HG03045 (cell line): ENCODE measurements around the gene ZNF407.
A peak's percentile ranks its signal among the peaks of the same experiment; 100 is the strongest.

Experiments
- ATAC-seq: cut with Tn5 transposase; IDR thresholded peaks from one replicate; pipeline ENCODE4 v1.9.1; 2021; ENCODE audit warnings: mild to moderate bottlenecking, moderate library complexity; ENCODE audit not compliant: unreplicated experiment

ZNF407 gene

GRCh38 chr18:74818516-74819175 lies 221.0 kb downstream of the ZNF407 start:
- no peak for ATAC-seq

GRCh38 chr18:74819433-74820059 lies 221.9 kb downstream of the ZNF407 start:
- peak; percentile 67 for ATAC-seq

DNA sequence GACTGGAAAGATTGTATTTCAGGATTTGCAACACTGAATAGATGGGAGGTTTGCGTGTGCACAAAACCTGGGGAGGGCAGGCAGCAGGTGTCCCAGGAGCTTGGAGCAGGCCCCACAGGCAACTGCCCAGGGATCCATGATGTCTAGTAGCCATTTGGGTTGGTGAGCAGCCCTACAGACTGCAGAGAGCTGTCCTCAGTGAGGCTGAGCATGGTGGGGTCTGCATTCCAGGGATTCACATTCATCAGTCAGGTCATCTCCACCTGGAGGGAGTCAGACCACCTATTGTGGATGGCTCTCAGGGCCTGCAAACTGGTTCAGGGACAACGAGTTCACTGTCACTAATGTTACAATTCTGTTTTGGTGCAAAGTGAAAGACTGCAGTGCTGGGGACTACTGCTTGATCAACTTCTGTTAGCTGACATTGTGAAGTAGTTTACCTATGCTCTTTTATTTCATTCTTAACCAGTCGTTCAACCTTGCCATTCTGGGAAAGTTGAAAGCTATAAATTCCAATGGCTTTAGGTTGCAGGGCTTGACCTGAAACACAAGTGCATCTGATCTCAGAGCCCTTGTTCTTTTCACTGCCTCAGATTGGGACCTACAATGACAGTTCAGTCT lies 222.6 kb downstream of the ZNF407 start:
- no peak for ATAC-seq

DNA sequence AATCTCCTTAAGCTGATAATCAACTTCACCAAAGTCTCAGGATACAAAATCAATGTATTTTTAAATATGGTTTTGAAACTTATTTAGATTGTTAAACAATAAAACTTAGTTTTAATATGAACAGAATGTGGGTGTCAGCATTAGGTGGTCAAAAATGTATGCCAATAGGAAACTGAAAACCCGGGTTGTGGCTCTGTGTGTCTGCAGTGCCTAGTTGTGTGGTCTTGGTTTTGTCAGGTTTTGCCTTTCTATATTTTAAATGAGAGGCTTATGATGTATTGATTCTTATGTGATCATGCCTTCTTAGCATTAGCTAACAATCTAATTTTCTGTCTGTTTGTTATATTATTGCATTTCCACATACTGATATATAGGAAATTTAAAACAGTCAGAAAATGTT lies 227.8 kb downstream of the ZNF407 start:
- ATAC-seq: no peak

DNA sequence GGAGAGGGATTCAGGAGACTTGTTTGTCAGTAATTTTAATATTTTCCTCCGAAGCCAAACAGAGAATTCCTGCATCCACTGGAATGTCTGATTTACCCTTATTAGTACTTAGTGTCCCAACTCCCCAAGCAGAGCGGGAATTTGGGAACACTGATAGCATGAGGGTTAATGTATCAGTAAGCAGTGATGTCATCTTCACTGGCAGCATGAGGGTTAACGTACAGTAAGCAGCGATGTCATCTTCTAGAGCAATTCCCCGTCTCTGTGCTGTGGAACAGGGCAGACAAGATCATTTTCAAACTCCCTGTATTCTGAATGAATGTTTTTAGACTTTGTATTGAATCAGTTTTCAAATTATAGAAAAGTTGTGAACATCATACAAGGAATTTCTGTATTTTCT lies 228.9 kb downstream of the ZNF407 start:
- ATAC-seq: no peak

DNA sequence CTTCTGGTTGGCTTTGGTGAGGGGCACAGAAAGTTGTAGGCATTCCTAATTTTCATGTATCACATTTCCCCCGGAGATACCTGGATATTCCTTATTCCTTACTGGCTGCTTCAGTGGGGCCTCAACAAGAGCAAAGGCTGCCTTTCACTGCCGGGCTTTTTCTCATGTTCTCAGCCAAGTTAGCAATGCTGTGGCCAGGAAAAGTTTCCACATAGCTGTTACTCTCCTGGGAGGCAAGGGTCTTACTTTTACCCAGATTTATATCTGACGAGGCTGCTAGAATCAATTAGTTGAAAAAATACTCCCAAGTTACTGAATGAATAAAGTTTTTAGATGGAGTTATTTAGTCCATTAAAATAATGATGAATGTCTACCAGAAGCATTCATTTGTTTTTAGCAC lies 230.5 kb downstream of the ZNF407 start:
- ATAC-seq: no peak

GRCh38 chr18:74831571-74832250 lies 234.0 kb downstream of the ZNF407 start:
- no peak for ATAC-seq

GRCh38 chr18:74832381-74832780 lies 234.7 kb downstream of the ZNF407 start:
- ATAC-seq: no peak

DNA sequence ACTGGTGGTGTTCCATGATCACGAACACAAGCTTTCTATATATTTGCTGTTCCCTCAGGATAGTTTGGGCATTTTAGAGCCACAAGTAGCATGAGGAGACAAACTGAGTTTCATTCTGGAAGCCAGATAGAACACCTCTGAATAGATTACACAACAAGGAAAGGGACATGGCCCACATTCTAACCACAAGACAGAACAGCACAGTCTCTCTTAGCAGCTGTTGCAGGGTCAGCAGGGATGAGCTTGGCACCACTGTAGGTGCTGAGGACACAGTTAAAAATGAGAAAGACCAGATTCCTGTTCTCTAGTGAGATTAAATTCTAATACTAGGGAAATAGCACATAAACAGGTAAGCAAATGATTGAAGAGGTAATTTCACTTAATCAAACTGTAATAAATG lies 235.3 kb downstream of the ZNF407 start:
- ATAC-seq: no peak

DNA sequence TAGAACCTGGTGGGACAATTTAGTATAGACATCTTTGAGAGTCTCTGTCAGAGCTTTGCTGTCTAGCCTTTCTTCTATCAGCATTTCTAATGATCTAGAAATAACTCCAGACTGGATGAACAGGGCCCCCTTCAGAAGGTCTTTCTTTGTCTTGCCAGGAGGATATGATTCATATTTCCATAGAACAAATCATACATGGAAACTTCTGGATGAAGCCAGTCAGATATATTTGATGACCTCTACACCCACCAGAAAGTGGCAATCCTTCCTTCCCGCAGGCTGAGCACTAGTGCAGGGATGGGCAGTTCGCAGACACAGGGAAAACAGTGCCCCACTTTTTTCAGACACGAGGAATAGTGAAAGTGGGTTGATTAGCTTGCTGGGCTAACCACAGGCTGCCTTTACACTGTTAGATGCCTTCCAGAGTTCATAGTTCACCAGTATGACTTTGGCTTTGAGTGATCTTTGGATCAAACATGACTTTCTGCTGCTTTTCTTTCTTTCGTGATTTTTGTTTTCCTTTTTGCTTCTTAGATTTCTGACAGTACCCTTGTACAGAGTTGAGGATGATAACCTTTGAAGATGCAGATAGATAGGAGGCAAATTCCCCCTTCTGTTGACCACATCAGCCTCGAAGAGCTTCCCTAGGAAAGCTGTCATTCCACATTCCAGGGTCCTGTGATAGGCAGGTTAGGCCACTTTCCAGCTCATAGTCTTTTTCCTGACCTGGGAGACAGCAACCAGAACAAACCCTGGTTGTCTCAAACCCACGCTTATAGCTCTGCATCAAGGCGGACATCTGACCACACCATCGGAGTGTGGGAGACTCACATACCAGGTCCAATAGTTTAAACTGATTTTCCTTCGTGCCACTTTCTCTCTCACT lies 237.0 kb downstream of the ZNF407 start:
- ATAC-seq: no peak

DNA sequence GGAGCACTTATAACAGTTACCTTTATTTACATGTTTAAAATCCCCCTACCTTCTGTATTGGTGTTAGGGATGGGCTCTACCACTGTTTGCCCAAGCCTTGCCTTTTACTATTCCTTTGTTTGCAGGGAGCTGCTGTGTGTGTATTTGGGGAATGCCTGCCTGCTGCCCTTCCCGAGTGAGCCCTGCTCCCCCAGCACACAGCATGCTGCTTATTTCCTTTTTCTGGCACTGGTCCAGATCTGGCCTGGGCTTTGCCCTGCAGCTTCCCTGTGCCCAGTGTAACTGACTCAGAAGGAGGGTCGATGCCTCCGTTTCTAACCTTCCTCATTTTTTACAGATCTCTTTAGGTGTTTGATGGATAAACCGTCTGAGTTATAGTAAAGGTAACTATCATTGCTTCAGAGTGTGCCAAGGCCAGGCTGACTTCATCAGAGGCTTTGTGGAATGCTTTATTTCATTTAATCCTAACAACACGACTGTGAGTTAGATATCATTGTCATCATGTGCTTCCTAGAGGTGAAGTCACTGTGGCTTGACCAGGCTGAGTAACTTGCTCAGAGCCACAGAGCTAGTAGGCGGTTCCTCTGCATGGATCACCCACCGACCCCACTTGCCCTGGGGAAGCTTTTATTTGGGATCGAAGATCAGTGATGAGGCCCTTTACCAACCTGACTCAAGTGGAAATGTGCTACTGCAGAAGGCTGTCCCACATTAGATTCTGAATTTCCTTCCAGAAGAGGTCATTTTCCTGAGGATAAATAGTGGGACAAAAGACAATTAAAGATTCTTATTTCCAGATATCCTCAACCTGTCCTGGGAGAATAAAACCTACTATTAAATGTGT lies 238.8 kb downstream of the ZNF407 start:
- ATAC-seq: no peak

DNA sequence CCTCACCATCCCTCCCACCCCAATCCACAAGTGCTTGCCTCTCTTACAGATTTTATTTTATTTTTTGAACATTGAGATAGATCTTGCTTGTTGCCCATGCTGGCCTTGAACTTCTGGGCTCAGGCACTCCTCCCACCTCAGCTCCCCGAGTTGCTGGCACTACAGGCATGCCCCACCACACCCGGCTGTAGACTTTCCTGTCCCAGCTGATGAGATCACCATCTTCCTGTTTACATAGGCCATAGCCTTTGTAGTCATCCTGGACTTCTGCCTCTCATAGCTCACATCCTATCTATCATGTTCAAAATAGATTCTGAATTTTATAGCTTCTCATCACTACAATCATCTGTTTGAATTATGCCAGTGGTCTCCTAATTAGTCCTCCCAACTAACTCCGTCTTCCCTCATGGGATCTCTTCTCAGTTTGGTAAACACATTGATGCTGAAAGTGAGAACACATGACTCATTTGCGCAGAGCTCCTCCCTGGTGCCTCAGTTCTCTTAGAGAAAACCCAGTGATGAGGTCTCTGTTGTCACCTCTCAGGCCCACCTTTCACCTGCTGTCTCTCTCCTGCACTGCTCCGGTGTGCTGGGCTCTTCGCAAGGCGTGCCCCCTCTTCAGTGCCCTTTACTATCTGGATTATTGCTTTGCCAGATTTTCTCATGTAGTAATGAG lies 243.0 kb downstream of the ZNF407 start:
- no peak for ATAC-seq

DNA sequence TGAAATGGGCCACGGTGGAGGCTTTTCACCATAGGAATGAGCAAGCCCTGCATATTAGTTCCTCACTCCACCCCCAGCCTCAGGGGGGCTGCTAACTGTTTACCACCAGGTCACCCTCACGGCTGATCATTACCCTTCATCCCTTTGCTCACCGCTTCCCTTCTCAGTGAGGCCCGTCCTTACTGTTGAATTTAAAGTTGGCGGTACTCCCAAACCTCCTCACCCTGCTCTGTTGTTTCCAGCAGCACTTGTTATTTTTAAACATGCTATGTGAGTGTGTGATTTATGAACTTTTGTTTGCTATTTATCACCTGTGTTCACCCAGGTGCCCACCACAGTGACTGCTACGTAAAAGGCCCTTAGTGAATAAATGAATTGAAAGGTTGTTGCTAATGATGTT lies 243.6 kb downstream of the ZNF407 start:
- no peak for ATAC-seq

GRCh38 chr18:74849301-74849700 lies 251.6 kb downstream of the ZNF407 start:
- no peak for ATAC-seq

DNA sequence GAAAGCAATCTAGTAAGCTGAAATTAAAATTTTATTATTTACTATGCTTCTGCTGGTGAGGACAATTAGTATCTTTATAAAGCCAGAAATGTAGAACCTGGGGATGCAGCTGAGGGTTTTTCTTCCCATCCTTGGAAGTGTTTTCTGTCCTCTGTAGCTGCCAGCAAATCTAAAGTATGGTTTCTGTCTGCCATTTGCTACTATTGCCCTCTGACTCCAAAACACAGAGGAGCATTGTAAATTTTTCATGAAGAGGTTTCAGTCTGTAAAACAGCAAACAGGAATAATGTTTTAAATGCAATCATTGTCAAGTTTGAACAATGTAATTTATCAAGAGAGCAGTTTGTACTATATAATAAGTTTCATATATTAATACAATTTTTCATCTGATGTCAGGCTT lies 258.8 kb downstream of the ZNF407 start:
- no peak for ATAC-seq

GRCh38 chr18:74856928-74857327 lies 259.3 kb downstream of the ZNF407 start:
- no peak for ATAC-seq

DNA sequence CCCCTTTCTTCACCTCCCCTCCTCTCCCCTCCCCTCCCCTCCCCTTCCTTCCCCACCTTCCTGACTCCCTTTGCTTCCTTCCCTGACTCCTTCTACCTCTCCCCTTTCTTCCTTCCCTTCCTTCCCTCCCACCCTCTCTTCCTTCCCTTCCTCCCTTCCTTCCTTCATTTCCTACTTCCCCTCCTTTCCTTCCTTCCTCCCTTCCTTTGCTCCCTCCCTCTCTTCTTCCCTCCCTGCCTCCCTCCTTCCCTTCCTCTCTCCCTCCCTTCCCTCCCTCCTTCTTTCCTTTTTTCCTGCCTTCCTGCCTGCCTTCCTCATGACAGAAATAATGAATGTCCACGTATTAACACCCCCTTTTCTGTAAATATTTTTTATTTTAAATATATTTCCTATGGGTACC lies 260.2 kb downstream of the ZNF407 start:
- no peak for ATAC-seq

GRCh38 chr18:74861154-74861553 lies 263.5 kb downstream of the ZNF407 start:
- ATAC-seq: no peak

DNA sequence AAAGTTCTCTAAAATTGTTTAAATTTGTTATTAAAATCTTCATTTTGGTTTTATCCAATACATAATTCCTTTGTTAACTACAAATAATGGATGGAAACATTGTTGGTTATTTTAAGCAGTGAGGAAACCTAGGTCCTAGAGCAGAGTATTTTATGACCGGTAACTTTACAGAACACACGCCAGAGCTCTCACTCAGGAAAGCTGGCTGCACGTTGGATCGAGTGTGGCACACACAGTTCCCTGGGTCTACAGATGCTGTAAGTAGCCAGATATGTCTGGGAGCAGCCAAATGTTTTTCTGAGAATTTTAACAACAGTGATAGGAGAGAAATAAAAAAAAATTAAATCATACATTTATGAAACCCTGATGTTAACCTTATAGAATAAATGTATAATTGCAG lies 264.4 kb downstream of the ZNF407 start:
- no peak for ATAC-seq
